KMS-11 (cell line): ENCODE measurements around the gene BMP7.

ENCODE experiments used
- H2AFZ ChIP-seq: fragments of 200-600 bp; sonication (generic); 2 replicates; pipeline ENCODE4 v1.6.1; 2016; ENCODE audit warnings: antibody characterized with exemption, mixed run types, low read depth
- H3K27ac ChIP-seq: fragments of 200-600 bp; sonication (generic); 2 replicates; pipeline ENCODE4 v1.6.1; 2016; ENCODE audit warnings: mild to moderate bottlenecking, mixed run types
- H3K27me3 ChIP-seq: fragments of 200-600 bp; sonication (generic); 2 replicates; pipeline ENCODE4 v1.6.1; 2017; ENCODE audit warnings: mild to moderate bottlenecking, low read depth, mixed run types, moderate library complexity; ENCODE audit not compliant: insufficient read depth
- H3K36me3 ChIP-seq: fragments of 200-600 bp; sonication (generic); 2 replicates; pipeline ENCODE4 v1.6.1; 2017; ENCODE audit warnings: mild to moderate bottlenecking, mixed run types; ENCODE audit not compliant: insufficient read depth
- H3K4me1 ChIP-seq: fragments of 200-600 bp; sonication (generic); 2 replicates; pipeline ENCODE4 v1.6.1; 2016; ENCODE audit warnings: mild to moderate bottlenecking, low read depth, mixed run types; ENCODE audit not compliant: poor library complexity, severe bottlenecking
- H3K4me2 ChIP-seq: fragments of 200-600 bp; sonication (generic); 2 replicates; pipeline ENCODE4 v1.7.0; 2016; ENCODE audit warnings: mild to moderate bottlenecking, mixed run types
- H3K4me3 ChIP-seq: fragments of 200-600 bp; sonication (generic); IDR thresholded peaks from 2 replicates; pipeline ENCODE4 v1.6.1; 2017; ENCODE audit warnings: low read depth, low read length, mixed read lengths; ENCODE audit not compliant: insufficient read depth
- H3K79me2 ChIP-seq: fragments of 200-600 bp; sonication (generic); 2 replicates; pipeline ENCODE4 v1.6.1; 2016; ENCODE audit warnings: low read depth, mixed run types; ENCODE audit not compliant: insufficient read depth
- H3K9ac ChIP-seq: fragments of 200-600 bp; sonication (generic); 2 replicates; pipeline ENCODE4 v1.6.1; 2016; ENCODE audit warnings: mild to moderate bottlenecking, mixed run types
- H4K20me1 ChIP-seq: fragments of 200-600 bp; sonication (generic); 2 replicates; pipeline ENCODE4 v1.6.1; 2016; ENCODE audit warnings: mild to moderate bottlenecking, mixed run types; ENCODE audit not compliant: insufficient read depth
- TF ChIP-seq, protein P1 (sequence below): fragments of 200-600 bp; sonication (generic); conservative IDR thresholded peaks from 2 replicates; pipeline ENCODE4 v1.6.1; 2017; ENCODE audit warnings: low read depth, mild to moderate bottlenecking, antibody characterized with exemption, low read length, moderate library complexity, mixed read lengths

Gene BMP7

DNA sequence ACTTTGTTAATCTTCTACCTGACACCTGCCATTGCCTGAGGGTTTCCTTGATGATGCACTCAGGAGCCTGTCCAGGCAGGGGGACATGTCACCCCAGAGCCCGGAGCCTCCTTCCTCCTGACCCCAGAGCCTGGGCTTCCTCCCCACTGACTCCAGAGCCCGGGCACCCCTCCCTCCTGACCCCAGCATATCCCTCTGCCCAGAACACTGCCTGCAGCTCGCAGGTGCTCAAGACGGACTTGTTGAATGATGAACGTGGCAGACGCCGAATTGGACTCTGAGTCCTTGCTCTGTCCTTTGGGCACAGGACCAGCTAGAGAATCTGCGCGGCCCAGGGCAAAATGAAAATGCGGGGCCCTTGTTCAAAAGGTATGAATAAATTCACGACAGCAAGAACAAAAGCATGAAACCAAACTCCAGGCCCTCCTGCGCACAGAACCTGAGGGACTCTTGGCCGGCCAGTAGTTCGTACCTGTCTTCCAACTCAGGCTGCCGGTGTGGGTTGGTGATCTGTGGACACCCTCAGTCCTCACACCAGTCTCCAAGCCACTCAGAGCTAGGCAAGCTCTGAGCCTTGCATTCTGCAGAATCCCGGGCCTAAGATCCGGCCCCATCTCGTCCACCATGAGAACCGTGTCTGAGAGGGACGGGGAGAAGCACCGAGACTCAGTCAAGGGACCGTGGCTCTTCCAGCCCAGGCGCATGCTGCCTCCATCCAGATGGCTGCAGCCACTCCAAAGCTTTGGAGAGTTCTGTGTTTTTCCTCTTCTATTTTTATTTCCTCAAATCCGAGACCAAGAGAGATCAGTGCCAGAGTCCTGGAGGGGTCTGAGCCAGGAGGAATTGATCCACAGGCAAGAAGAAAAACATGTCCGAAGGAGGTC is 104.7 kb downstream of the BMP7 start:
- Histone ChIP-seq H3K4me1 (peaks cover 44% of the 10 kb centered on the region), H3K4me2 (no peak overlapping the region), H3K9ac (no peak overlapping the region), H3K27me3 (no peaks in the 10 kb centered on the region), H3K27ac (no peak overlapping the region), H4K20me1 (no peaks in the 10 kb centered on the region), H2AFZ (no peak overlapping the region), H3K4me3 (no peak overlapping the region), H3K79me2 (no peaks in the 10 kb centered on the region), H3K36me3 (no peaks in the 10 kb centered on the region)
- TF ChIP-seq, protein P1, sequence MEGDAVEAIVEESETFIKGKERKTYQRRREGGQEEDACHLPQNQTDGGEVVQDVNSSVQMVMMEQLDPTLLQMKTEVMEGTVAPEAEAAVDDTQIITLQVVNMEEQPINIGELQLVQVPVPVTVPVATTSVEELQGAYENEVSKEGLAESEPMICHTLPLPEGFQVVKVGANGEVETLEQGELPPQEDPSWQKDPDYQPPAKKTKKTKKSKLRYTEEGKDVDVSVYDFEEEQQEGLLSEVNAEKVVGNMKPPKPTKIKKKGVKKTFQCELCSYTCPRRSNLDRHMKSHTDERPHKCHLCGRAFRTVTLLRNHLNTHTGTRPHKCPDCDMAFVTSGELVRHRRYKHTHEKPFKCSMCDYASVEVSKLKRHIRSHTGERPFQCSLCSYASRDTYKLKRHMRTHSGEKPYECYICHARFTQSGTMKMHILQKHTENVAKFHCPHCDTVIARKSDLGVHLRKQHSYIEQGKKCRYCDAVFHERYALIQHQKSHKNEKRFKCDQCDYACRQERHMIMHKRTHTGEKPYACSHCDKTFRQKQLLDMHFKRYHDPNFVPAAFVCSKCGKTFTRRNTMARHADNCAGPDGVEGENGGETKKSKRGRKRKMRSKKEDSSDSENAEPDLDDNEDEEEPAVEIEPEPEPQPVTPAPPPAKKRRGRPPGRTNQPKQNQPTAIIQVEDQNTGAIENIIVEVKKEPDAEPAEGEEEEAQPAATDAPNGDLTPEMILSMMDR: no peak

DNA sequence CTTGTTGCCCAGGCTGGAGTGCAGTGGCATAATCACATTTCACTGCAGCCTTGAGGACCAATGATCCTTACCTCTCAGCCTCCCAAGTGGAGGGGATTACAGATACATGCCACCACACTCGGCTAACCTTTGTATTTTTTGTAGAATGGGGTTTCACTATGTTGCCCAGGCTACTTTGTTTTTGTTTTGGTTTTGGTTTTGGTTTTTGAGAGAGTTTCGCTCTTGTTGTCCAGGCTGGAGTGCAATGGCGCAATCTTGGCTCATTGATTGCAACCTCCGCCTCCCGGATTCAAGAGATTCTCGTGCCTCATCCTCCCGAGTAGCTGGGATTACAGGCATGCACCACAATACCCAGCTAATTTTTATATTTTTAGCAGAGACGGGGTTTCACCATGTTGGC is 105.5 kb downstream of the BMP7 start:
- no peaks in the 10 kb centered on the region for H3K36me3 ChIP-seq
- no peak overlapping the region for H3K9ac ChIP-seq
- peak overlapping the region; percentile 44; the same call in 1 of the 2 replicates for H3K4me2 ChIP-seq
- H2AFZ ChIP-seq: no peak overlapping the region
- no peaks in the 10 kb centered on the region for H3K27me3 ChIP-seq
- no peaks in the 10 kb centered on the region for H3K79me2 ChIP-seq
- TF ChIP-seq, protein P1: no peak
- H3K27ac ChIP-seq: no peak overlapping the region; the same call in 1 of the 2 replicates
- H4K20me1 ChIP-seq: no peaks in the 10 kb centered on the region
- peaks cover 51% of the 10 kb centered on the region for H3K4me1 ChIP-seq
- no peak overlapping the region for H3K4me3 ChIP-seq

GRCh38 chr20:57159945-57160610 is 106.4 kb downstream of the BMP7 start:
- Histone ChIP-seq H3K27me3 (no peaks in the 10 kb centered on the region), H3K4me1 (peaks cover 60% of the 10 kb centered on the region), H3K79me2 (no peaks in the 10 kb centered on the region), H3K4me3 (no peak overlapping the region), H4K20me1 (no peaks in the 10 kb centered on the region), H3K27ac (no peak overlapping the region), H2AFZ (no peak overlapping the region), H3K4me2 (no peak overlapping the region), H3K9ac (no peak overlapping the region), H3K36me3 (no peaks in the 10 kb centered on the region)
- TF ChIP-seq, protein P1: no peak

- Histone ChIP-seq H3K4me1 (peaks cover 62% of the 10 kb centered on the region), H3K27ac (no peak overlapping the region), H3K27me3 (no peaks in the 10 kb centered on the region), H4K20me1 (no peaks in the 10 kb centered on the region), H3K4me3 (no peak overlapping the region), H3K9ac (no peak overlapping the region), H2AFZ (no peak overlapping the region), H3K36me3 (no peaks in the 10 kb centered on the region), H3K4me2 (peak overlapping the region; percentile 88; the same call in 1 of the 2 replicates), H3K79me2 (no peaks in the 10 kb centered on the region)
- TF ChIP-seq, protein P1: no peak
Observed at GRCh38 chr20:57159193-57159851, 107.1 kb downstream of the BMP7 start.
